ENCODE measurements around the gene ZNF804A.
A peak's percentile ranks its signal among the peaks of the same experiment; 100 is the strongest.

ZNF804A gene

GRCh38 chr2:184679219-184680018 is 81.1 kb downstream of the ZNF804A start:
- Histone ChIP-seq H3K27me3 (replicated peaks; ENCODE audit: control insufficient read depth, insufficient read depth, low read length) (no peaks in the 10 kb centered on the region), H3K4me3 (ENCODE audit: low read length) (no peak overlapping the region), H3K36me3 (ENCODE audit: control insufficient read depth, insufficient read depth, low read length, severe bottlenecking) (no peaks in the 10 kb centered on the region), H3K4me1 (ENCODE audit: control insufficient read depth, insufficient read depth, low read length) (no peaks in the 10 kb centered on the region), H3K9me3 (ENCODE audit: control insufficient read depth, low read length) (no peaks in the 10 kb centered on the region), H3K9ac (ENCODE audit: low read length) (no peak overlapping the region)
- DNase-seq (ENCODE audit: low read depth) = no peak

GRCh38 chr2:184680825-184681224 is 82.5 kb downstream of the ZNF804A start:
- Histone ChIP-seq H3K36me3 (ENCODE audit: control insufficient read depth, insufficient read depth, low read length, severe bottlenecking) (no peaks in the 10 kb centered on the region), H3K9ac (ENCODE audit: low read length) (no peak overlapping the region), H3K9me3 (ENCODE audit: control insufficient read depth, low read length) (no peaks in the 10 kb centered on the region), H3K4me3 (ENCODE audit: low read length) (no peak overlapping the region), H3K4me1 (ENCODE audit: control insufficient read depth, insufficient read depth, low read length) (no peaks in the 10 kb centered on the region), H3K27me3 (replicated peaks; ENCODE audit: control insufficient read depth, insufficient read depth, low read length) (no peaks in the 10 kb centered on the region)
- no peak for DNase-seq (ENCODE audit: low read depth)

- no peak for DNase-seq (ENCODE audit: low read depth)
- H3K4me3 ChIP-seq (ENCODE audit: low read length) = no peak overlapping the region
- no peak overlapping the region for H3K9ac ChIP-seq (ENCODE audit: low read length)
- H3K4me1 ChIP-seq (ENCODE audit: control insufficient read depth, insufficient read depth, low read length) = no peaks in the 10 kb centered on the region
- H3K9me3 ChIP-seq (ENCODE audit: control insufficient read depth, low read length) = no peaks in the 10 kb centered on the region
- no peaks in the 10 kb centered on the region for H3K36me3 ChIP-seq (ENCODE audit: control insufficient read depth, insufficient read depth, low read length, severe bottlenecking)
- H3K27me3 ChIP-seq (replicated peaks; ENCODE audit: control insufficient read depth, insufficient read depth, low read length) = no peaks in the 10 kb centered on the region
Observed at GRCh38 chr2:184681642-184682321, 83.5 kb downstream of the ZNF804A start.

GRCh38 chr2:184683911-184684310 is 85.6 kb downstream of the ZNF804A start:
- H3K9ac ChIP-seq (ENCODE audit: low read length) = no peak overlapping the region
- H3K9me3 ChIP-seq (ENCODE audit: control insufficient read depth, low read length) = no peaks in the 10 kb centered on the region
- H3K4me1 ChIP-seq (ENCODE audit: control insufficient read depth, insufficient read depth, low read length) = no peaks in the 10 kb centered on the region
- no peaks in the 10 kb centered on the region for H3K27me3 ChIP-seq (replicated peaks; ENCODE audit: control insufficient read depth, insufficient read depth, low read length)
- DNase-seq (ENCODE audit: low read depth) = no peak
- H3K4me3 ChIP-seq (ENCODE audit: low read length) = no peak overlapping the region
- H3K36me3 ChIP-seq (ENCODE audit: control insufficient read depth, insufficient read depth, low read length, severe bottlenecking) = no peaks in the 10 kb centered on the region

GRCh38 chr2:184685999-184686841 is 87.9 kb downstream of the ZNF804A start:
- no peak overlapping the region for H3K9ac ChIP-seq (ENCODE audit: low read length)
- H3K9me3 ChIP-seq (ENCODE audit: control insufficient read depth, low read length) = no peaks in the 10 kb centered on the region
- no peak for DNase-seq (ENCODE audit: low read depth)

GRCh38 chr2:184689638-184690037 is 91.3 kb downstream of the ZNF804A start:
- Histone ChIP-seq H3K4me3 (ENCODE audit: low read length) (no peak overlapping the region), H3K9ac (ENCODE audit: low read length) (no peak overlapping the region), H3K36me3 (ENCODE audit: control insufficient read depth, insufficient read depth, low read length, severe bottlenecking) (no peaks in the 10 kb centered on the region), H3K9me3 (ENCODE audit: control insufficient read depth, low read length) (no peaks in the 10 kb centered on the region), H3K4me1 (ENCODE audit: control insufficient read depth, insufficient read depth, low read length) (peaks cover 8% of the 10 kb centered on the region), H3K27me3 (replicated peaks; ENCODE audit: control insufficient read depth, insufficient read depth, low read length) (no peaks in the 10 kb centered on the region)
- DNase-seq (ENCODE audit: low read depth) = peak; percentile 51

More at GRCh38 chr2:184685999-184686841, 87.9 kb downstream of the ZNF804A start:
- Histone ChIP-seq H3K27me3 (replicated peaks; ENCODE audit: control insufficient read depth, insufficient read depth, low read length) (no peaks in the 10 kb centered on the region), H3K36me3 (ENCODE audit: control insufficient read depth, insufficient read depth, low read length, severe bottlenecking) (no peaks in the 10 kb centered on the region), H3K4me3 (ENCODE audit: low read length) (no peak overlapping the region), H3K4me1 (ENCODE audit: control insufficient read depth, insufficient read depth, low read length) (no peaks in the 10 kb centered on the region)

DNA sequence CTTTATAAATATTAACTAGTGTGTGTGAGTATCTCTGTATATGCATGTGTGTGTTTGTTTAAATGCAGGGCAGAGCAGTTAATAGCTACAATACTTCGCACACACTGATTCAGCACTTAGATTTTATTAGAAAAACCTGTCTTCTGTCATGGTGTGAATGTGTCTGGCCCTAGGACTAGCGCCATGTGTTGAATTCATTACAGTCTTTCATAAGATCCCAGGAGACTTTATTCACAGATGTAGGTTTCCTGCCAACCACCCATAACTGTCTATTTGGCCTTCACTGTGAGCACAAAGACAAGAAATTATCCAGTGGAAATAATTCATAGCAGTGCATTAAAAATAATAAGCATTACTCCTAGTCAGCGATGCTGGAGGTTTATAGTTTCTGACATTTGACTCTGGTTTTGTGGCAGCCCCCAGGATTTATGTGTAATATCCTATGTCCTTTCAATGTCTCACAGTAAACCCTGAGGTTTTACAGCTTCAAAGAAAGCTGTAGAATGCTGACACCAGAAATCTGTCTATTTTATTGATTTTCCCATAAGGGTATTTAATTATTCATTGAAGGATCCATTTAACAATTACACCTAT is 93.9 kb downstream of the ZNF804A start:
- Histone ChIP-seq H3K27me3 (replicated peaks; ENCODE audit: control insufficient read depth, insufficient read depth, low read length) (no peaks in the 10 kb centered on the region), H3K9ac (ENCODE audit: low read length) (no peak overlapping the region), H3K36me3 (ENCODE audit: control insufficient read depth, insufficient read depth, low read length, severe bottlenecking) (no peaks in the 10 kb centered on the region), H3K9me3 (ENCODE audit: control insufficient read depth, low read length) (no peaks in the 10 kb centered on the region), H3K4me1 (ENCODE audit: control insufficient read depth, insufficient read depth, low read length) (peaks cover 8% of the 10 kb centered on the region), H3K4me3 (ENCODE audit: low read length) (no peak overlapping the region)
- DNase-seq (ENCODE audit: low read depth) = peak; percentile 47

DNA sequence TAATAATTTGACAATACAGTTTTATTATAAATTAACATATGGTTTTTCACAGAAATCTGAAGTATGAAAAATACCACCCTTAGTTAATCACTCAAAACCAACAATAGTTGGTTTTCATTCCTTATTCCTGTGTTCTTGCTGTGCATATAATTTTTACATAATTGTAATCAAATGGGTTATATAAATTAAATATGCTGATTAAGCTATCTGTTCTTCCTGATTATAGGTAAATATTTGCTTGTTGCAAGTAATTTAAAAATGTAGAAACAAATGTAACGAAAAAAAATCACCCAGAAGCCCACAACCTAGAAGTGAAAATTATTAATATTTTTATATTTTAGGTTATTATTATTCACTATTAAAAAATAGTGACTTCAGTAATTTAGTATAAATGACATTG is 98.3 kb downstream of the ZNF804A start:
- Histone ChIP-seq H3K4me1 (ENCODE audit: control insufficient read depth, insufficient read depth, low read length) (peaks cover 8% of the 10 kb centered on the region), H3K4me3 (ENCODE audit: low read length) (no peak overlapping the region), H3K9me3 (ENCODE audit: control insufficient read depth, low read length) (no peaks in the 10 kb centered on the region), H3K27me3 (replicated peaks; ENCODE audit: control insufficient read depth, insufficient read depth, low read length) (no peaks in the 10 kb centered on the region), H3K9ac (ENCODE audit: low read length) (no peak overlapping the region), H3K36me3 (ENCODE audit: control insufficient read depth, insufficient read depth, low read length, severe bottlenecking) (no peaks in the 10 kb centered on the region)
- DNase-seq (ENCODE audit: low read depth) = no peak

- no peaks in the 10 kb centered on the region for H3K4me1 ChIP-seq (ENCODE audit: control insufficient read depth, insufficient read depth, low read length)
- no peak overlapping the region for H3K4me3 ChIP-seq (ENCODE audit: low read length)
- H3K27me3 ChIP-seq (replicated peaks; ENCODE audit: control insufficient read depth, insufficient read depth, low read length) = no peaks in the 10 kb centered on the region
- DNase-seq (ENCODE audit: low read depth) = no peak
- H3K9ac ChIP-seq (ENCODE audit: low read length) = no peak overlapping the region
- H3K9me3 ChIP-seq (ENCODE audit: control insufficient read depth, low read length) = no peaks in the 10 kb centered on the region
- no peaks in the 10 kb centered on the region for H3K36me3 ChIP-seq (ENCODE audit: control insufficient read depth, insufficient read depth, low read length, severe bottlenecking)
Observed at GRCh38 chr2:184698476-184698875, 100.1 kb downstream of the ZNF804A start.

- DNase-seq (ENCODE audit: low read depth) = no peak
- peaks cover 4% of the 10 kb centered on the region for H3K9me3 ChIP-seq (ENCODE audit: control insufficient read depth, low read length)
- no peaks in the 10 kb centered on the region for H3K36me3 ChIP-seq (ENCODE audit: control insufficient read depth, insufficient read depth, low read length, severe bottlenecking)
- no peaks in the 10 kb centered on the region for H3K4me1 ChIP-seq (ENCODE audit: control insufficient read depth, insufficient read depth, low read length)
- no peaks in the 10 kb centered on the region for H3K27me3 ChIP-seq (replicated peaks; ENCODE audit: control insufficient read depth, insufficient read depth, low read length)
- H3K4me3 ChIP-seq (ENCODE audit: low read length) = no peak overlapping the region
- no peak overlapping the region for H3K9ac ChIP-seq (ENCODE audit: low read length)
Observed at GRCh38 chr2:184721881-184722280, 123.6 kb downstream of the ZNF804A start.

DNA sequence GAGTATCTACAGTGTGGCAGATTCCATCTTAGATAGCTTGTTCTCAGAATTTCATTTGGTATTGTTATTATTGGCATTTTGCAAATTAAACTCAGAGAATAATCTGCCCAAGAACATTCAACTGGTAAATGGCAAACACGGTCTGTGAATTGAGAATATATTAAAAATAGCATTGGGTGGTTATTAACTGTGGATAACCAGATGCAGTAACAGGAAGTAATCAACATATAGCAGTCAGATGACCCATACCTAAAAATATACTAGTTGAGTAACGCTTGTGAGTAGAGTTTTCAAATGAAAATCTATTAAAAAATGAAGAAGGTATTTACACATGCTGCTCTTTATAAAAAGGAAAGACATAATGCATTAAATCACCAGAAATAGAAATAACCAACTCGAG is 129.5 kb downstream of the ZNF804A start:
- no peaks in the 10 kb centered on the region for H3K36me3 ChIP-seq (ENCODE audit: control insufficient read depth, insufficient read depth, low read length, severe bottlenecking)
- H3K27me3 ChIP-seq (replicated peaks; ENCODE audit: control insufficient read depth, insufficient read depth, low read length) = no peaks in the 10 kb centered on the region
- no peaks in the 10 kb centered on the region for H3K4me1 ChIP-seq (ENCODE audit: control insufficient read depth, insufficient read depth, low read length)
- H3K9me3 ChIP-seq (ENCODE audit: control insufficient read depth, low read length) = no peaks in the 10 kb centered on the region
- H3K9ac ChIP-seq (ENCODE audit: low read length) = no peak overlapping the region
- H3K4me3 ChIP-seq (ENCODE audit: low read length) = no peak overlapping the region
- no peak for DNase-seq (ENCODE audit: low read depth)
